Activated CD4-positive, CD25-positive, alpha-beta regulatory T cell treated with anti-CD3 and anti-CD28 coated beads, Interleukin-2, amount 50 U/mL, for 72 hours (primary cell): Measurements from ENCODE around the gene TXLNB.
A peak's percentile ranks its signal among the peaks of the same experiment; 100 is the strongest.
"Not testable (repeated sequence)": the region's sequence is repeated elsewhere in the genome, so short reads cannot be mapped to it uniquely, and the experiment has no call there.

Experiments used
- DNase-seq: peaks from one replicate; pipeline ENCODE4 v3.0.0; 2021

The TXLNB gene

DNA sequence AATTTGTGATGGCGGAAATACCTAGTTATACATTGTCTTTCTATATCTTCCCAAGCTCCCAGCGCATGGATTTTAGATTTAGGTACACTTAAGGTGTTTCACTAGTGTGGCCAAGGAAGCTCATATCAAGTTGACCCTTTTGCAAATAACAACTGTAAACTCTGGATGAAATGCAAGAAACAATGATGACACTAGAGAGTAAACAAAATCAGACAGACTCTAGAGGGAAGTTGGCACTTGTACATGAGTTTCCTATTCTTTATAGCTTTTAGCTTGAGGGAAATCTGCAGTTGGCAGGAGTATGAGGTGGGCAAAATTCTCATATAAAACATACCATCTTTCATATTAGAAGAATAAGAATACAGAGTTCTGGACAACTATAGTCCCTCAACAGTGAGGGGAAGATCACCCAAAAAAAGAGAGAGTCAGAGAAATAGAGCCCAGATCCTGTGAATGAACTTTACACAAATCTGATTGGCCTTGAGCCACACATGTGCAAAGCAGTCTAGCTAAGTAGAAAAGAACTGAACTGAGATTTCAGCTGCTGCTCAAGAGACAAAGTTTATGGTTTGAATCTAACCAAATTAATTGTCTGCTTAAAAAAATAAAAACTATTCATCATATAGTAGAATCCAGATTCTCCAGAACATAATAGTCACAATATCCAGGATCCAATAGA lies 26.1 kb downstream of the TXLNB start:
- no peak for DNase-seq

DNA sequence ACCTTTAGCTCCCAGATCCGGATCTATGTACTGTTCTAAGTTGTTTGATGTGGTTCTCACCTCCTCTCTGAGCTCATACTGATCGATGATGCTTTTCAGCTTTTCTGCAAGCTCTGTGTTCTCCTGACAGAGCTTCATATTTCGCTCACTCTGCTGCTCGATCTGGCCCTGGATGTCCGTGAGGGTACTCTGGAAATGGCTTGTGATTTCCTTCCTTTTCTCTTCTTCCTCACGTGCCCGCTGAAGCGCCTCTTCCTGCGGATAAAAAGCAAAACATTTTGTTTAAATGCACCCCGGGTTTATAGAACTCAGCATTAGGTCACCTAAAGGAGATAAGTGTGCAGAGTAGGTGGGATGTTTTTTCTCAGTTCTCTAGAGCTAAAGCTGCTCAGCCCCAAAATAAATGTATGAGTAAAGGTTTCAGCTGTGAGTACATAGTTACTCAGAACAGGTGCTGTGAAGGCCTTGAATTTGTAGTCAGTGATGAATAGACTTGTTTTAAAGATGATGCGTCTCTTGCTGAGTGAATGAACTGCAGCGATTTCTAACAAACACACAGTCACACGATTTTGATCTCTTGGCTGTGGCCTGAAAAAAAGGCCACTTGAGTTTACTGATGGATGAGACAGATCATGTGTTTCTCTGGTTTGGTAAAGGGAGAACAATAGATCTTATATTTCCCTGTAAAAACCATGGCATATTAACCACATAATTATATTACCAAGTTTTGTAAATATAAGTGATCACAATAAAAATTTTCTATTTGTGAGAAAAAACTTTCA lies 29.1 kb downstream of the TXLNB start:
- peak; percentile 37 for DNase-seq

DNA sequence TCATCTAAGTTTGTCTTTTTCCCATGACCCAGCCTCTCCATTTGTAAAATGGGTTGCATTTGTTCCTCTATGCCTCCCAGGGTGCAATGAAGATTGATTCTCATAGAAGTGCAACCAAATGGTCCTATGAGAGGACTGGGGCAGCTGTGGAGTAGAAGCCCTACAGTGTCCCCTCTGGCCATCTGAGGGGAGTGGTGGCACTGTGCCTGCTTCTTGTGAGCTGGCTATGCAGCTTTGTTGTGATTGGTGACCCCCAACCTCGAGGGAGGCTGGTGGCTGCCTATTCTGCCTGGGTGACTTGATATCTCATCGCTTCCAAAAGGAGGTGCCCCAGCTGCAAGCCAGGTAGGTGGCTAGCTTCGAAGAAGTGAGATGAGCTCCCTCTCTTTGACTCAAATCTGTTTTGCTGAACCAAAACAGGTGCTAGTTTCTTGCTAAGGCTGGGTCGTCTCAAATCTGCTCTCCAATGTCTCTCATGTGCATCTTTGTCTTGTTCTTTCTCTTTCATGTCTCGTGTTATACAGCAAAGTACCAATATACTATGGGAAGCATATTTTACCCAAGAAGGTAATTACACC lies 33.9 kb downstream of the TXLNB start:
- DNase-seq = no peak

DNA sequence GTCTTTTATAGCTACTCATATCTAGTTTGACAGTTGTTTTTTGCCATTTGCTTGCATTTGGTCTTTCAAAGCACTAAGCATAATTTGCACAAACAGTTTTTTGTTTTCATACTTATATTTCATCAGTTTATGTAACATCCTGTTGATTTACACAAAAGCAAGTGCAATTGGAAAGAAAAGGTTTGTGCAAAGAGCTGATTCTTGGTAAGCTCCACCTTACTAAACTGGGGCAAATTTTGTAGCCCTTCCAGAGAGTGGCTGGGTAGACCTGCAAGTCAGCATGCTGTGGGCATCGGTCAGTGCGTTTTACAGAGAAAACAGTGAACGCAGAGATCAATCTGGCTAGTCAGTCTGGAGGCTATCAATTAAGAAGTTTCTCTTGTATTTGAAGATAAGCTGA lies 34.5 kb downstream of the TXLNB start:
- no peak for DNase-seq

DNA sequence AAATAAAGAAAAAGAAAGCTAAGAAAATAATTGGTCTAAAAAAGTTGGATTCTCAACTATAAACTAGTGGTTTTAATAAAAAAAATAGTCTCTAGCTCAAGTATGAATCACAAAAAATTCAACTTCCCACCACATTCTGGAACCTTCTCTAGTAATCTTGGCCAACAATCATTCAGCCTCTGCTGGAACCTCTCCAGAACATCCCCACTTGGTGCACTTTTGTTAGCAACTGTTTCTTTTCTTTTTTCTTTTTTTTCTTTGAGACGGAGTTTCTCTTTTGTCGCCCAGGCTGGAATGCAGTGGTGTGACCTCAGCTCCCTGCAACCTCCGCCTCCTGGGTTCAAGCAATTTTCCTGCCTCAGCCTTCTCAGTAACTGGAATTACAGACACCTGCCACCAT lies 35.7 kb downstream of the TXLNB start:
- no peak for DNase-seq

DNA sequence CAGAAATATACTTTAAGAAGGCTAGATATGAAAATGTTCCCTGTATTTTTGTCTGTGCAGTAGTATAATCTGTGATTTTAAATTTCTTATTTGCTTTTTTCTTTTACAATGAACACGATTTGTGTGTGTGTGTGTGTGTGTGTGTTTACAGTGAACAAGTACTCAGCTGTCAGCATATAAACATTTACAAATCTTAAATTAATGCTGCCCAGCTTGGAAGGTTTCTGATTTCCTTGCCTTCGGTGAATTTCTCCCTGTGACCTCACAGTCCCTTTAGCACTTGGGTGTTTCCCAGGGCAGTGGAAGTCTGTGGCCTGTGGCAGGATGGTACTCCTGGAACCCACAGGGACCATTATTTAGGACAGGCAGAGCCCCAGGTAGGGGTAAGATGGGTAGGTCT lies 37.6 kb downstream of the TXLNB start:
- no peak for DNase-seq

DNA sequence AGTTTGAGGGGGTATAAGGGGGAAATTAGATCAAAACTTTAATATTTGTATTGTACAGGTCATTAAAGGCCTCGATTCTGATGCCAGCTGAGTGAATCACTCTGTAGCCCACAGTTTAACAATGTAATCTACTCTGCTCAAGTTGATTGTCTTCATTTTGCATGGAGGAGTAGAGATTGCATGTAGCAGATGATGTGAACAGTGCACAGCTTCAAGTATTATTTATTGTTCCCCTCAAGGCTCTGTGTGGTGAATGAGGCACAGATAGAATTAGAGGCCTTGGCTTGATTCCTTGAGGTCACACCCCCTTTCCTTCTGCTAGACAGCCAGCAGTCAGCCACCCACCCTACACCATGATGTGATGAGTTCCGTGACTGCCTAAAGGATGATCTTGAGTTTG lies 38.1 kb downstream of the TXLNB start:
- no peak for DNase-seq

DNA sequence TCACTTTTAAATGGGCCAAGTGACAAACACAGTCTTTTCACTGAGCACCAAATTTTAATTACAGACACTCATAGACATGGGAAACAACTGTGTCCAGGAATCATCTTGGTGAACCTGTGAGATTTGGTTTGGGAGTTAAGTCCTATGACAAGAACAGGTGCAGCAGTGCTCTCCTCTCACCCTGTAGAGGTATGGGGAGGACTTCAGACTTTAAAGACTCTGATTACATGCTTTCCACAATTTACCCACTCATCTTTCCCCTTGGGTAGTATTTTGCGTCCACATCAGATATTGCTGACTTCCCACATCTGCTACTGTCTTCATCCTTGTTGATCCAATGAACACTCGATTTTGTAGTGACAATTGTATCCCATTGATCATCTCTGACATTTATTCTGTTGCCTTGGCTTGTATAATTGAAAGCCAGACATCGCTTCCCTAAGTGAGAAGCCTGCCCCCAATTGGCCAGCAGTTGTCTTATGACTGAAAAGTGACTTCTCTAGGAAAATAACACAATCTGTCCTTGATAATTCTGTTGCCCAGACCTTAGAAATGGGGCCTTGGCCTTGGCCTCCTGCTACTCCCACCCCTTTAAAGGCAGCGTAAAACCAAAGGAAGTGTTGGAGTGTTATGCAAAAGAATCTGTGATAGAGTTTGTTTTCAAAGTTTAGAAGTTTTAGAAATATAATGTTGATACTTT lies 40.0 kb downstream of the TXLNB start:
- DNase-seq = no peak

DNA sequence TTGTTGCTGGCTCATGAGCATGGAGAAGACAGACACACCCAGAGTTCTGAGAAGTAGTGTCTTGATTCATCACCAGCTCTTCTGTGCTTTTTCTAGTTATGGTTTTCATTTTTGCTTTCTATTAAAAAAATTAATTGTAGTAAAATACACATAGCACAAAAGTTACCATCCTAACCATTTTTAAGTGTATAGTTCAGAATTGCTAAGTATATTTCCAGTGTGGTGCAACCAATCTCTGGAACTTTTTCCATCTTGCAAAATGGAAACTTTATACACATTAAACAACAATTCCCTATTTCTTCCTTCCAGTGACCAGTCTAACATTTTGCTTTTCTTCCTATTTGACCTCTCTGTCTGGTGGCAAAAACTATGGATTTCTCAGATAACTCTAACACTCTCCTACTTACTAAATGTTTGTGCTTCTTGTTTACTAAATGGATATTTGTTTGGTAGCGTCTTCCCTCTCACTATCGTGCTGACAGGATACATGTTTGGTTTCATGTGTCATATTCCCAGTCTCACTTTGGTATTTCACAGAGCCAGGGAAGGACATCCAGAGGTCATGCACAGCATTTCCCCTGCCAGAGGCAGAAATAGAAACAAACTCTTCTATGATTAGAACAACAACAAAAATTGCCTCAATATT lies 40.6 kb downstream of the TXLNB start:
- DNase-seq = no peak

DNA sequence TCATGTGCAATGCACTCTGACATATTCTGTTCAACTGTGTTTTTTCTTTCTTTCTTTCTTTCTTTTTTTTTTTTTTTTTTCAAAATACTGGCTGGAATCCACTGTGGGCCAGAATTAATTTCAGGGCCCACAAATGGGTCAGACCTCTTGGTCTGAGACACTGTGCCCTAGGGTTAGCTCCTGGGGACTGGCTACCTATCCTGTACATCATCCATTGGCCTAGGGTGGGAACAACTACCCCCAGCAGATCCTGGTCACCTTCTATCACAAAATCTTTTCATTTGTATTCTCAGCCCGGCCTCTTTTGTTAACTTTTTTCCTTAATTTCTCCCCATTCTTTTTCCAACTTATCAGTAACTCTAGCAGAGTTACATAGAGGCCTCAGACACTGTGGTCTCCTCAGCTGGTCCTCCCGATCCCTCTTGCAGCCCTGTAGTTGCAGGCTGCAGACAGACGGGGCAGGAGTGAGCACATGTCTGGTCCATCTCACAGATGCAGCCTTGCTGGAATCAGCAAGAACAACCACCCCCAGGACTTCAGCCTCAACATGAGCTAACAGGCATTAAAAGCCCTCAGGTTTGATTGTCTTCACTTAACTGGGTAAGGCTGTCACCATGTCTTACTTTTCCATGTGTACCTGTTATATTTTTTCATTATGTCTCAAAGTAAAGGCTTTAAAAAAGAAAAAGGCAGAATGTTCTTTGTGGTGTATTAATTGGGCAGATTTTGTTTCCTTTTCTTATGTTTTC lies 41.3 kb downstream of the TXLNB start:
- DNase-seq = peak; percentile 59

DNA sequence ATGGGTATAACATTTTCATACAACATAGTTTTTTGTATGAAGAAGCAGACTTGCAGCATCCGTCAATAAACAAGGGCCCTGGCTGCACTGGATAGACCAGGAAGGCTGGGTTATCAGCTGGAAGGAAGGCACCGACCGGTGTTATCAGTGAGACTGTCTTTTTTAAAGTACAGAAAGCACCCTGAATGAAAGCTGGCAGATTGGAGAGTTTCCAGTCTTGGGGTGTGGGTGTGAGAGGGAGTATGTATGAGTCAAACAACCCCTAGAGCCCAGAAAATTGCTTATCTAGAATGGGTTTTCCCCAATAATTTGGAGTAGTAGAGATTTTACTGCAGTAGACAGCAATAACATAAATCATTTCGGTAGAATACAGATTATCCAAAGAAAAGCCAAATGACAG lies 42.4 kb downstream of the TXLNB start:
- DNase-seq = no peak

DNA sequence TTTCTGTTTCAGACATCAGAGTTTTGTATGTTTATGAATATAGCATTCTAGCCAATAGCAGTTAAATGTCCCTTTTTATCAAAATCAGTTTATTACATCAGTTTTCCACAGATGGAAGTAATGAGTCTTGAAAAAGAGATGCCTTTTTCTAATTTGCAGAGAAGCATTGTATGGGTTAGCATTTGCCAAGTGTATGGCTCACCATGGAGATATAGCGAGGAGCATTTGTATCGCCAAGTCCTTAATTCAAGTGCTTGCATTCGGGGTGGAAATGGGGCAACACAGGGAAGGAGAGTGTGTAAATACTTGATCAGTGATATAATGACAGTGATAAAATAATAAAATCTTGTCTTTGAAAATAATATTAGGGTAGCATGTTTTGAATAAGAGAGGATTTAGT lies 42.9 kb downstream of the TXLNB start:
- no peak for DNase-seq

DNA sequence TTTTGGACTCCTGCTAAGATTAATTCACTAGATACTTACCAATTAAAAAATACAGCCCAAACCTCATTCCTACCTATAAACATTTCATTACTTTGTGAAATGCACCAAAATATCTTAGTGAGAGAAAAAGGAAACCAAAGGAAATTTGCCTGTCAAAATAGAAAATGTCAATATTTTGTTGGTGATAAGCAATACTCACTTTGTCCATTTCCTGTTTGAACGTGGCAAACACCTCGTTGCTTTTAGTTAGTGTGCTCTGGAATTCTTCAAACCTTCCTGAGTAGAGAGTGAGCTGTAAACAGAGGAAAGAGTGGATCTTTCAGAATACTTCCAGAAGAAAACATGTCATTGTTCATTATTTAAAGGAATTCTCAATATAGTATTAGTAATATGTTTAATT lies 44.2 kb downstream of the TXLNB start:
- DNase-seq = no peak

DNA sequence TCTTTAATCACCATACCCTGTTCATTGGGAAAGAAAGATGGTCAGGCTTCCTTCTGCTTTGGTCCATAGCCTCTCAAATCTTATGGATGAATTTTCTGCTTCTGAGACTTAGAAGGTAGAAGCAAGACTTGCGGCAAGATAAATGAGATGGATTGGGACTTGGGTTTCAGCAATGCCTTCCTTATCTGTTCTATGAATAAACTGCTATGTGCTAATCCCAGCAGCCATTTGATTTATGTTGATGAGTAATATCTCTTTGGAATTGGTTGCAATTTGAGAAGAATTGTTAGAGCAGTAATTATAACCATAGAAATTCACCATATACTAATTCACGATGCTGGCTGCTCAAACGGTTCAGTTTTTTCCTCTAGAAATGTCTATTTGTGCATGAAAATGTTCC lies 48.3 kb downstream of the TXLNB start:
- DNase-seq = no peak

DNA sequence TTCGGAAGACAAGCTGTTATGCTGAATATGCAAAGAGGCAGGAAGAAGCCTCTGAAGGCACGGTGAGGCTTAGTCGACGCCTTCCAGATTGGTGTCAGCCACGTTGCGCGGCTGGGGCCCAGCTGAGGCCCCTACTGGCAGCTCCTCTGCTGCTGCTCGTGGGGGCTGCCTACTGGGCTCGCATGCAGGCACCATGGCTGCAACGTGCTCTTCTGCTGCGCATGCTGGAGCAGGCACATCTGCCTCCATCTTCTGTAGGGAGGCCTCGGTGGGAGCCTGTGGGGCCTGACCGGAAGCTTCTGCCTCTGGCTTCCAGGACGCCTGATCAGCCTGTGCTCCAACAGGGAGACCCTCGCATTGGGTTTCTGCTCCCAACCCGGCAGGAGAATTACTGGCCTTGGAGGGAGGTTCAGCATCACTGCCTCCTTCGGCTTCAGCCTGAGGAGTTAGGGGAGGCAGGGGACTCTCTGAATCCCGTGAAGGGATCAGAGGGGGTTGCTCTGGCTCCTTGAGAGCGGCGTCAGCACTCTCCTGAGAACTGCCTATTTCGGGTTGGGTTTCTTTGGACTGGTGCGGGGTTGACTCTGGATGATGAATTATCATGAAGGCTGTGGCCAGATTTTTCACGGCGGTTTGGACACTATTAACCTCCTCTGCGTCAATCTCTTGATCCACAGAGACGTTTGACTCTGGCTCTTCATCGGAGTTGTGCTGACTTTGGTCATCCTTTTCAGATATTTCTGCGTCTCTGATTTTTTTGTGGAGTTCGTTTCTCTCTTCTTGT lies 49.1 kb downstream of the TXLNB start:
- no peak for DNase-seq

DNA sequence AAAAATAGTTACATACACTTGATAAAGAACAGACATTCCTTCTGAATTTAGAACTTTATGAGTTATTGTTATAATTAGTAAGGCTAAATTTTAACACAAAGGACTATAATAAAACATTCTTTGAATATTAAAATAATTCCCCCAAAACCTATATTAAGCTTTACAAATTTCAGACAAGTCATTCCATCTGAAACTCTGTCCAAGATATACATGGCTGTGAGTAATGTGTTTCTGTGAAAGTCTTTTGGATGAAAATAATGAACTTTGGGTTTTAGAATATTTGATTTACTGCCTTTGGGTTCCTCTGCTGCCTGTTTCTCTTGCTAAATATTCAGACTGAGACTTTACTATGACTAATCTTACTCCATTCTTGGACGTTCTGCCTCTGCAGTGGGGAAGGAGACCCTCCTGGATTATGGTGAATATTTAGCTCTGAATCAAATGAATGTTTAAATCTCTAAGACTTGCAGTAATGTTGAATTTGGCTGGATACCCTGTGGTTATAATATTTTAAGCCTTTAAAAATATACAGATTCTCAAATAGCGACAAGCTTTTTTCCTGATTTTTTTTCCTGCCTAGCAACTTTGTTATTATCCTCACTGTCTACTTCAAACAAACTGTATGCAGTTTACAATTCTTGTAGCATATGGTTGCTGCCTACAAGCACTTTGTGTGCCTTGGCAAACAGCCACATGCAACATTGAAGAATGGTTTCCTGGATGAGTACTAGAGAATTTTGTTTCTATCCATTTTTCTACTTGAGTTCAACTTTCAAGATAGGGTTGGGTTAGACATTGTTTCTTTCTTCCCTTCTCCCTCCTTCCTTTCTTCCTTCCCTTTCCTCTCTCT lies 51.4 kb downstream of the TXLNB start:
- DNase-seq = no peak

DNA sequence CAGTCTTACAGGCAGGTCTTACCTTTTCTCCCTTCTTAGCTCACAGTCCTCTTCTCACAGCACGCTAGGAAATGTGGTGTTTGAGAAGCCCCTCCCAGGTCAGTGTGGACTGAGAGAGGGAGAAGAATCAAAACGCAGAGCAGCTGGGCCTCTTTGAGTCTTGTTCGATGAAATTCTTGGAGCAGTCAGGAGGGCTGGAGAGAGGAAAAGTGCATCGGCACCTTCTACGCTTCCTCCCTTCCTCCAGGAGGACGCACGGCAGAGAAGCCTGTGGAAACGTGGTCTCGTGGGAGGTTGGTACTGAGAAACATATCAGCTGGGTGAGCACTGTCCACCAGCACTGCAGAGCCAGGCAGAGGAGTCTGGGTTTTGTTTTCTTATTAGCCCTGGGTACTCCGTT lies 52.7 kb downstream of the TXLNB start:
- DNase-seq = no peak

DNA sequence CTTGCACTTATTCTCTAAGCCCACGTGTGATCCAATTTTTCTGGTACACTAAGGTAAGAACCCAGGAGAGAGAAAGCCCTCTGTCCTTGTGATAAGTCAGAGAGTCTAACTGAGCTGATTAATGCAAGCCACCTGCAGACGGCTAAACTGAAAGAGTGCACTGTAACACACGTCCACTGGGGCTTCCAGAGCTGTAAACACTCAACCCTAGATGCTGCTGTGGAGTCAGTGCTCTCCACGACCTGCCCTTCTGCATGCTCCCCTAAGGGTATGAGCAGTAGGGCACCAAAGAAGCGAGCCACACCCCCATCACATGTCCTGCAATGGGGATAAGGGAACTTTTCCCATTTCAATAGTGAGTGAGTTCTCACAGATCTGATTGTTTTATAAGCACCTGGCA lies 55.7 kb downstream of the TXLNB start:
- no peak for DNase-seq

DNA sequence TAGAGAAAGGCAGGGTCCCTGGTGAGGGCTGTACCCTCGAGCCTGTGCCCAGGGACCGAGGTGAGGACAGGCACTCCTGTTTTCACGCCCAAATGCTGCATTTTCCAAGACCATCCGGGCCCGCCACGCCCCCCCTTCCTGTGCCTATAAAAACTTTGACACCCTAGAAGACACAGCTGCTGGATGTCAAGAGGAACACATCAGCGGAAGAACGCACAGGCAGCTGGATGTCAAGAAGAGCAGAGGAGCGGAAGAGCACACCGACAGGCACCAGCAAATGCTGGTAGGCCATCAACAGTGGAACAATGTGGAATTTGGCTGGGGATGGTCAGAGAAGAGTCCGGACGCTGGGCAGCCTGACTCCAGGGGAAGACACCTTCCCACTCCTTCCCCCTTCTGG lies 56.1 kb downstream of the TXLNB start:
- no peak for DNase-seq

DNA sequence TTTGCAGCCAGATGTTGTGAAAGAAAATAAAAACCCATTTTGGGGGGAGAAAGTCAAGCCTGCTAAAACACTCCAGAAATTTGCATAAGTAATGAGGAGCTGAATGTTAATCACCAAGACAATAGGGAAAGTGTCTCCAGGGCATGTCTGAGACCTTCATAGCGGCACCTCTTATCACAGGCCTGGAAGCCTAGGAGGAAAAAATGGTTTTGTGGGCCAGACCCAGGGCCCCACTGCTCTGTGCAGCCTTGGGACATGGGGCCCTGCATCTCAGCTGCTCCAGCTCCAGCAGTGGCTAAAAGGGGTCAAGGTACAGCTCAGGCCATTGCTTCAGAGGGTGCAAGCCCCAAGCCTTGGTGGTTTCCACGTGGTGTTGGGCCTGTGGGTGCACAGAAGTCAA lies 57.6 kb downstream of the TXLNB start:
- not testable (repeated sequence) for DNase-seq

DNA sequence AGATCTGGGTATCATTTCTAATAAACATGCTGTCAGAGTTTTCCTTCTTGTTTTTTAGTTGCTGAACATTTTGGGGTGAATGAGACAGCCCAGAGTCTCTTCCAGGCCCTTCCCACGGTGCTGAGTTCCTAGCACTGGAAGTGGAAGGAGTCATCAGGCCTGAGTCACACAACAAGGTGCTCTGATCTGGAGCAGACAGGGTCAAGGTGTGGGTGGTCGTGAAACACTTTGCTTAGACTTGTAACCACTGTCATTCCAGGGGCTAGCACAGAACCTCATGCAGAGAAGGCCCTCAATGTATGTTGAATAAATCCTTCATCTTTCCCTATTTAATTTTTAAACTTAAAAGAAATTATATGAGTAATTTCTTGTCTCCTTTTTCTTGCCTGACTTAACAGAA lies 60.6 kb downstream of the TXLNB start:
- DNase-seq = no peak
